HepG2 (cell line): ENCODE results near the gene CDK11A. TPM values are rescaled to one million over a fixed set of nuclear protein-coding genes. Genes with fewer than 3 reads are reported as not detected.

Experiments used
- CCDC6 ChIP-seq: sonication (generic); formaldehyde crosslinking; IDR thresholded peaks from 2 replicates; pipeline ENCODE4 v1.8.1; 2022; ENCODE audit warnings: mild to moderate bottlenecking, missing genetic modification reagents, moderate library complexity
- ETV6 ChIP-seq: sonication (generic); formaldehyde crosslinking; conservative IDR thresholded peaks from 2 replicates; pipeline ENCODE4 v1.4.0; 2020; ENCODE audit warnings: missing genetic modification reagents
- HNRNPLL ChIP-seq: fragments of 200-400 bp; formaldehyde crosslinking; IDR thresholded peaks from 2 replicates; pipeline ENCODE4 v1.6.1; 2017; ENCODE audit warnings: mild to moderate bottlenecking, low read depth, low read length; ENCODE audit not compliant: poor library complexity, severe bottlenecking
- IRF2 ChIP-seq: IDR thresholded peaks from 2 replicates; pipeline ENCODE4 v1.6.1; 2018; ENCODE audit warnings: missing genetic modification reagents, missing compliant biosample characterization
- KMT2B ChIP-seq: IDR thresholded peaks from 2 replicates; pipeline ENCODE4 v1.6.1; 2016; ENCODE audit warnings: missing genetic modification reagents, missing compliant biosample characterization
- MAZ ChIP-seq, 2 experiments: sonication (generic) in 1 of 2; formaldehyde crosslinking in 1 of 2; IDR thresholded peaks; 2 replicates each; pipeline versions ENCODE4 v1.5.0 to v1.6.1; 2012 to 2020; ENCODE audit warnings: low read depth in 2 of 2, mild to moderate bottlenecking in 2 of 2, borderline replicate concordance in 1 of 2, improper control_type of control experiment in 1 of 2, low read length in 1 of 2, missing genetic modification reagents in 1 of 2, moderate library complexity in 1 of 2
- NFYB ChIP-seq: sonication (generic); formaldehyde crosslinking; IDR thresholded peaks from 2 replicates; pipeline ENCODE4 v1.4.0; 2020; ENCODE audit warnings: missing genetic modification reagents
- NR2F1 ChIP-seq, 2 experiments: fragments of 450-650 bp in 1 of 2; formaldehyde crosslinking in 1 of 2; IDR thresholded peaks; 2 replicates each; pipeline versions ENCODE4 v1.5.0 to v1.6.1; 2016 to 2020; ENCODE audit warnings: mild to moderate bottlenecking in 1 of 2, missing compliant biosample characterization in 1 of 2, missing genetic modification reagents in 1 of 2, moderate library complexity in 1 of 2
- POGZ ChIP-seq: sonication (generic); formaldehyde crosslinking; IDR thresholded peaks from 2 replicates; pipeline ENCODE4 v1.4.0; 2020; ENCODE audit warnings: mild to moderate bottlenecking, missing genetic modification reagents
- PRMT3 ChIP-seq: sonication (generic); formaldehyde crosslinking; IDR thresholded peaks from 2 replicates; pipeline ENCODE4 v1.8.1; 2022; ENCODE audit warnings: low read depth, mild to moderate bottlenecking, moderate library complexity, missing genetic modification reagents, borderline replicate concordance
- RARA ChIP-seq: IDR thresholded peaks from 2 replicates; pipeline ENCODE4 v1.6.1; 2016; ENCODE audit warnings: missing genetic modification reagents, missing compliant biosample characterization
- SOX13 ChIP-seq, 3 experiments: fragments of 450-650 bp in 1 of 3; sonication (generic) in 1 of 3; formaldehyde crosslinking in 1 of 3; IDR thresholded peaks in 2 of 3; conservative IDR thresholded peaks in 1 of 3; 2 replicates each; pipeline versions ENCODE4 v1.5.0 to v1.6.1; 2016 to 2020; ENCODE audit warnings: antibody characterized with exemption in 1 of 3, mild to moderate bottlenecking in 1 of 3, missing compliant biosample characterization in 1 of 3, missing genetic modification reagents in 1 of 3, moderate library complexity in 1 of 3
- SSRP1 ChIP-seq: IDR thresholded peaks from 2 replicates; pipeline ENCODE4 v1.6.1; 2016; ENCODE audit warnings: control low read depth
- TOE1 ChIP-seq: sonication (generic); formaldehyde crosslinking; IDR thresholded peaks from 2 replicates; pipeline ENCODE4 v1.4.0; 2020; ENCODE audit warnings: mild to moderate bottlenecking, missing genetic modification reagents
- ZNF232 ChIP-seq: sonication (generic); formaldehyde crosslinking; IDR thresholded peaks from 2 replicates; pipeline ENCODE4 v1.4.0; 2020; ENCODE audit warnings: missing genetic modification reagents, borderline replicate concordance
- ZNF343 ChIP-seq: sonication (generic); formaldehyde crosslinking; IDR thresholded peaks from 2 replicates; pipeline ENCODE4 v1.4.0; 2020; ENCODE audit warnings: mild to moderate bottlenecking, missing genetic modification reagents
- ZNF605 ChIP-seq: sonication (generic); formaldehyde crosslinking; IDR thresholded peaks from 2 replicates; pipeline ENCODE4 v1.8.0; 2022; ENCODE audit warnings: mild to moderate bottlenecking, missing genetic modification reagents
- ZNF768 ChIP-seq: sonication (generic); formaldehyde crosslinking; IDR thresholded peaks from 2 replicates; pipeline ENCODE4 v1.4.0; 2020; ENCODE audit warnings: missing genetic modification reagents
- ZNF776 ChIP-seq: sonication (generic); formaldehyde crosslinking; IDR thresholded peaks from 2 replicates; pipeline ENCODE4 v1.4.0; 2020; ENCODE audit warnings: mild to moderate bottlenecking, missing genetic modification reagents
- polyA plus RNA-seq, 8 experiments: library from polyadenylated mRNA; depleted of rRNA in 3 of 8; stranded (reverse) in 7 of 8; unstranded in 1 of 8; fragments of >200 nt; fragmentation: Illumina TruSeq in 4 of 8; extraction: Trizol in 4 of 8; gene quantifications; 2 replicates each; pipeline versions ENCODE4 v1.2.1 to v1.2.3, GENCODE V29; 2011 to 2016; ENCODE audit warnings: low read depth in 4 of 8, missing spikeins in 1 of 8, mixed read lengths in 1 of 8; ENCODE audit not compliant: insufficient read depth in 1 of 8
- total RNA-seq, 5 experiments: library from RNA; depleted of rRNA; stranded (reverse); fragments of >200 nt; fragmentation: Illumina TruSeq; extraction: Trizol; gene quantifications; 2 replicates each; pipeline ENCODE4 v1.2.3, GENCODE V29; 2016; ENCODE audit warnings: low read depth in 1 of 5
- TF ChIP-seq, protein P1 (sequence below): sonication (generic); formaldehyde crosslinking; IDR thresholded peaks from 2 replicates; pipeline ENCODE4 v1.5.0; 2020; ENCODE audit warnings: missing genetic modification reagents, mild to moderate bottlenecking, borderline replicate concordance
- TF ChIP-seq, protein P2 (sequence below): sonication (generic); formaldehyde crosslinking; conservative IDR thresholded peaks from 2 replicates; pipeline ENCODE4 v1.8.0; 2022; ENCODE audit warnings: mild to moderate bottlenecking, moderate library complexity, missing genetic modification reagents
- TF ChIP-seq, protein P3 (sequence below): sonication (generic); formaldehyde crosslinking; conservative IDR thresholded peaks from 2 replicates; pipeline ENCODE4 v1.8.0; 2022; ENCODE audit warnings: missing genetic modification reagents

CDK11A gene
- total and polyA plus RNA-seq, 2 of the 13 experiments (the other 11 are each of a cell fraction or from before 2014, with no cell fraction given) = 11.2 to 17.9 TPM

DNA sequence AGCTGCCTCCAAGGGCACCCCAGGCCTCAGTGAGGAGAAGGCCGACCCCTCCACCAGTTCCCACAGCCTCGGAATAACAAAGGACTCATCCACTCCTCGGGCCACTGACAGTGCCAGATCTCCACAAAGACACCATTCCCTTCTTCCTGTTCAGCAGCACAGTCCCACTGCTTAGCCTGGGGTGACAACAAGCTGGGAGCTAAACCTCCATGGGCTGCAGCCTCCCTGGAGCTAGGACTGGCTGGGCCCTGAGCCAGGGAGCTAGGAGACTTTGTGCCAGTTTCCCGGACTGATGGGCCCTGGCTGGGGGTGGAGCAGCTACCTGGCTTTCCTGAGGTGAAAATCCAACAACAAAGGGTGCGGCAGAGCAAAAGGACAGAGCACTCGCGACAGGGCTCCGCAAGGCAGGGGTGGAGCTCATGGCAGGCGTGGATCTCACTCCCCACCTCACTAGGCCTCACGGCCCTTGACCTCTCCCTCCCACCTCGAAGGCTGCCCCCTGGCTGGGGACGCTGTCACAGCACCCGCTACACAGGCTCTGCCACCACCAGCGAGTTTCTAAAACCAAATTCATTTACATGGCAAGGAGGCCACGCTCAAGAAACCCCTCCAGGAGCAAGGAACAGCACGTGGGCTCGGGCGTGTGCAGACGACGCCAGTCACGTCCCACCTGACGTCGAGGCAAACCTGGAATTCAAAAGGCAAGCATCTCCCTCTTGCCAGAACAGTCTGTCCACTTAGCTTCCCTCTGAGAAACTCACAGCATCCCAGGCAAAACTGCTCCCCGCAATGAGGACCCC is 45.4 kb downstream of the CDK11A start (continued):
- TF ChIP-seq KMT2B (CRISPR knock-in tag) (peak; percentile 56; the same call in 1 of the 2 replicates), SSRP1 (CRISPR knock-in tag) (no peak), ZNF232 (CRISPR knock-in tag) (no peak), ZNF343 (0 out of 2 replicates have a peak, but pooled peaks have one; percentile 44), IRF2 (peak; percentile 60; the same call in 1 of the 2 replicates), MAZ (IDR thresholded peaks at IDR 0.05; ENCODE audit: borderline replicate concordance, low read depth, low read length) (peak; percentile 70; the same call in 1 of the 2 replicates), MAZ (CRISPR knock-in tag; IDR thresholded peaks at IDR 0.05; ENCODE audit: low read depth) (peak; percentile 50; the same call in 1 of the 2 replicates), SOX13 (IDR thresholded peaks at IDR 0.05) (no peak; the same call in 1 of the 2 replicates), SOX13 (CRISPR knock-in tag; conservative IDR thresholded peaks at IDR 0.05 in 1 of 2, IDR thresholded peaks at IDR 0.05 in 1 of 2) (peak in 1 of 2 experiments; percentile 72; a peak in 2 of 4 replicates), PRMT3 (no peak), ZNF776 (CRISPR knock-in tag) (0 out of 2 replicates have a peak, but pooled peaks have one; percentile 67), NR2F1 (CRISPR knock-in tag; IDR thresholded peaks at IDR 0.05) (peak; percentile 97 to 98), RARA (peak; percentile 80; the same call in 1 of the 2 replicates), CCDC6 (CRISPR knock-in tag) (peak; percentile 71; the same call in 1 of the 2 replicates), ETV6 (CRISPR knock-in tag) (no peak), ZNF768 (CRISPR knock-in tag) (no peak), NFYB (no peak), POGZ (CRISPR knock-in tag) (peak; percentile 54; the same call in 1 of the 2 replicates), TOE1 (no peak), HNRNPLL (peak; percentile 59), ZNF605 (CRISPR knock-in tag) (0 out of 2 replicates have a peak, but pooled peaks have one; percentile 55)
- TF ChIP-seq, protein P1, sequence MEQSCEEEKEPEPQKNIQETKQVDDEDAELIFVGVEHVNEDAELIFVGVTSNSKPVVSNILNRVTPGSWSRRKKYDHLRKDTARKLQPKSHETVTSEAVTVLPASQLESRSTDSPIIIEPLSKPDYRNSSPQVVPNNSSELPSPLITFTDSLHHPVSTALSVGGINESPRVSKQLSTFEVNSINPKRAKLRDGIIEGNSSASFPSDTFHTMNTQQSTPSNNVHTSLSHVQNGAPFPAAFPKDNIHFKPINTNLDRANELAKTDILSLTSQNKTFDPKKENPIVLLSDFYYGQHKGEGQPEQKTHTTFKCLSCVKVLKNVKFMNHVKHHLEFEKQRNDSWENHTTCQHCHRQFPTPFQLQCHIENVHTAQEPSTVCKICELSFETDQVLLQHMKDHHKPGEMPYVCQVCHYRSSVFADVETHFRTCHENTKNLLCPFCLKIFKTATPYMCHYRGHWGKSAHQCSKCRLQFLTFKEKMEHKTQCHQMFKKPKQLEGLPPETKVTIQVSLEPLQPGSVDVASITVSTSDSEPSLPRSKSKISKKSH (CRISPR knock-in tag) = peak; percentile 68
- TF ChIP-seq, protein P2, sequence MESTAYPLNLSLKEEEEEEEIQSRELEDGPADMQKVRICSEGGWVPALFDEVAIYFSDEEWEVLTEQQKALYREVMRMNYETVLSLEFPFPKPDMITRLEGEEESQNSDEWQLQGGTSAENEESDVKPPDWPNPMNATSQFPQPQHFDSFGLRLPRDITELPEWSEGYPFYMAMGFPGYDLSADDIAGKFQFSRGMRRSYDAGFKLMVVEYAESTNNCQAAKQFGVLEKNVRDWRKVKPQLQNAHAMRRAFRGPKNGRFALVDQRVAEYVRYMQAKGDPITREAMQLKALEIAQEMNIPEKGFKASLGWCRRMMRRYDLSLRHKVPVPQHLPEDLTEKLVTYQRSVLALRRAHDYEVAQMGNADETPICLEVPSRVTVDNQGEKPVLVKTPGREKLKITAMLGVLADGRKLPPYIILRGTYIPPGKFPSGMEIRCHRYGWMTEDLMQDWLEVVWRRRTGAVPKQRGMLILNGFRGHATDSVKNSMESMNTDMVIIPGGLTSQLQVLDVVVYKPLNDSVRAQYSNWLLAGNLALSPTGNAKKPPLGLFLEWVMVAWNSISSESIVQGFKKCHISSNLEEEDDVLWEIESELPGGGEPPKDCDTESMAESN = peak; percentile 71; the same call in 1 of the 2 replicates
- TF ChIP-seq, protein P3, sequence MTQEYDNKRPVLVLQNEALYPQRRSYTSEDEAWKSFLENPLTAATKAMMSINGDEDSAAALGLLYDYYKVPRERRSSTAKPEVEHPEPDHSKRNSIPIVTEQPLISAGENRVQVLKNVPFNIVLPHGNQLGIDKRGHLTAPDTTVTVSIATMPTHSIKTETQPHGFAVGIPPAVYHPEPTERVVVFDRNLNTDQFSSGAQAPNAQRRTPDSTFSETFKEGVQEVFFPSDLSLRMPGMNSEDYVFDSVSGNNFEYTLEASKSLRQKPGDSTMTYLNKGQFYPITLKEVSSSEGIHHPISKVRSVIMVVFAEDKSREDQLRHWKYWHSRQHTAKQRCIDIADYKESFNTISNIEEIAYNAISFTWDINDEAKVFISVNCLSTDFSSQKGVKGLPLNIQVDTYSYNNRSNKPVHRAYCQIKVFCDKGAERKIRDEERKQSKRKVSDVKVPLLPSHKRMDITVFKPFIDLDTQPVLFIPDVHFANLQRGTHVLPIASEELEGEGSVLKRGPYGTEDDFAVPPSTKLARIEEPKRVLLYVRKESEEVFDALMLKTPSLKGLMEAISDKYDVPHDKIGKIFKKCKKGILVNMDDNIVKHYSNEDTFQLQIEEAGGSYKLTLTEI (CRISPR knock-in tag) = no peak
